ENCODE measurements around the gene CACNA2D3.

The CACNA2D3 gene

GRCh38 chr3:54731732-54732445, 609.5 kb downstream of the CACNA2D3 start:
- H3K27ac ChIP-seq, result no peak overlapping the region
- TF ChIP-seq ZFX (IDR thresholded peaks at IDR 0.05; ENCODE audit: borderline replicate concordance), result no peak
- TF ChIP-seq, protein P1, sequence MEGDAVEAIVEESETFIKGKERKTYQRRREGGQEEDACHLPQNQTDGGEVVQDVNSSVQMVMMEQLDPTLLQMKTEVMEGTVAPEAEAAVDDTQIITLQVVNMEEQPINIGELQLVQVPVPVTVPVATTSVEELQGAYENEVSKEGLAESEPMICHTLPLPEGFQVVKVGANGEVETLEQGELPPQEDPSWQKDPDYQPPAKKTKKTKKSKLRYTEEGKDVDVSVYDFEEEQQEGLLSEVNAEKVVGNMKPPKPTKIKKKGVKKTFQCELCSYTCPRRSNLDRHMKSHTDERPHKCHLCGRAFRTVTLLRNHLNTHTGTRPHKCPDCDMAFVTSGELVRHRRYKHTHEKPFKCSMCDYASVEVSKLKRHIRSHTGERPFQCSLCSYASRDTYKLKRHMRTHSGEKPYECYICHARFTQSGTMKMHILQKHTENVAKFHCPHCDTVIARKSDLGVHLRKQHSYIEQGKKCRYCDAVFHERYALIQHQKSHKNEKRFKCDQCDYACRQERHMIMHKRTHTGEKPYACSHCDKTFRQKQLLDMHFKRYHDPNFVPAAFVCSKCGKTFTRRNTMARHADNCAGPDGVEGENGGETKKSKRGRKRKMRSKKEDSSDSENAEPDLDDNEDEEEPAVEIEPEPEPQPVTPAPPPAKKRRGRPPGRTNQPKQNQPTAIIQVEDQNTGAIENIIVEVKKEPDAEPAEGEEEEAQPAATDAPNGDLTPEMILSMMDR (IDR thresholded peaks at IDR 0.05), result no peak

GRCh38 chr3:54733106-54734006, 611.0 kb downstream of the CACNA2D3 start:
- no peak overlapping the region for H3K27ac ChIP-seq
- TF ChIP-seq, protein P1 (IDR thresholded peaks at IDR 0.05), result no peak
- no peak for TF ChIP-seq ZFX (IDR thresholded peaks at IDR 0.05; ENCODE audit: borderline replicate concordance)

GRCh38 chr3:54736459-54736858, 614.1 kb downstream of the CACNA2D3 start:
- no peak overlapping the region for H3K27ac ChIP-seq
- no peak for TF ChIP-seq ZFX (IDR thresholded peaks at IDR 0.05; ENCODE audit: borderline replicate concordance)
- TF ChIP-seq, protein P1 (IDR thresholded peaks at IDR 0.05), result no peak

GRCh38 chr3:54743755-54744154, 621.4 kb downstream of the CACNA2D3 start:
- H3K27ac ChIP-seq, result no peak overlapping the region
- TF ChIP-seq ZFX (IDR thresholded peaks at IDR 0.05; ENCODE audit: borderline replicate concordance), result no peak
- TF ChIP-seq, protein P1 (IDR thresholded peaks at IDR 0.05), result no peak

DNA sequence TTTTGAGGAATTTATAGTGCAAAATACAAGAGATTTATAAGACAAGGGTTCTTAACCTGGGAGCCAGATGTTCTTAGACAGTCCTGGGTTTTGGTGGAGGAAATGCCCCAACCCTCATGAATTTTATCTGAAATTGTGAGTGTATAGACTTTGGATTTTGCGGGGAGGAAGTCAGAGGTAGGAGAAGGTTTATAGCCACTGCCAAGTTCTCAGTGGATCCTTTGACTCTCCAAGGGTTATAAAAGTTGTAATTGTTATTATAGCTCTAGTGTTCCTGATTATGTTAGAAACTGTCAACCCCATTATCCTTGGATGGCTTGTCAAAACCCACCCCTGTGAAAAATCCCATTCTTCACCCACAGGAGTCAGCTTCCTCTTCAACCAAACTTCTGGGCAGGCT, 621.9 kb downstream of the CACNA2D3 start:
- TF ChIP-seq, protein P1 (IDR thresholded peaks at IDR 0.05), result no peak
- no peak for TF ChIP-seq ZFX (IDR thresholded peaks at IDR 0.05; ENCODE audit: borderline replicate concordance)
- H3K27ac ChIP-seq, result no peak overlapping the region

- no peak for TF ChIP-seq ZFX (IDR thresholded peaks at IDR 0.05; ENCODE audit: borderline replicate concordance)
- TF ChIP-seq, protein P1 (IDR thresholded peaks at IDR 0.05), result no peak
- no peak overlapping the region for H3K27ac ChIP-seq
These were observed 623.5 kb downstream of the CACNA2D3 start for GRCh38 chr3:54745843-54746242.

- TF ChIP-seq ZFX (IDR thresholded peaks at IDR 0.05; ENCODE audit: borderline replicate concordance), result no peak
- TF ChIP-seq, protein P1 (IDR thresholded peaks at IDR 0.05), result no peak
- H3K27ac ChIP-seq, result no peak overlapping the region
These were observed 624.4 kb downstream of the CACNA2D3 start for GRCh38 chr3:54746722-54747121.
